GM18858 (cell line): ENCODE results near the gene PAGE1.
"Not testable (repeated sequence)": the region's sequence is repeated elsewhere in the genome, so short reads cannot be mapped to it uniquely, and the experiment has no call there.

ENCODE experiments used
- ATAC-seq: cut with Tn5 transposase; IDR thresholded peaks from one replicate; pipeline ENCODE4 v1.9.1; 2021; ENCODE audit not compliant: unreplicated experiment

The PAGE1 gene, protein sequence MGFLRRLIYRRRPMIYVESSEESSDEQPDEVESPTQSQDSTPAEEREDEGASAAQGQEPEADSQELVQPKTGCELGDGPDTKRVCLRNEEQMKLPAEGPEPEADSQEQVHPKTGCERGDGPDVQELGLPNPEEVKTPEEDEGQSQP

DNA sequence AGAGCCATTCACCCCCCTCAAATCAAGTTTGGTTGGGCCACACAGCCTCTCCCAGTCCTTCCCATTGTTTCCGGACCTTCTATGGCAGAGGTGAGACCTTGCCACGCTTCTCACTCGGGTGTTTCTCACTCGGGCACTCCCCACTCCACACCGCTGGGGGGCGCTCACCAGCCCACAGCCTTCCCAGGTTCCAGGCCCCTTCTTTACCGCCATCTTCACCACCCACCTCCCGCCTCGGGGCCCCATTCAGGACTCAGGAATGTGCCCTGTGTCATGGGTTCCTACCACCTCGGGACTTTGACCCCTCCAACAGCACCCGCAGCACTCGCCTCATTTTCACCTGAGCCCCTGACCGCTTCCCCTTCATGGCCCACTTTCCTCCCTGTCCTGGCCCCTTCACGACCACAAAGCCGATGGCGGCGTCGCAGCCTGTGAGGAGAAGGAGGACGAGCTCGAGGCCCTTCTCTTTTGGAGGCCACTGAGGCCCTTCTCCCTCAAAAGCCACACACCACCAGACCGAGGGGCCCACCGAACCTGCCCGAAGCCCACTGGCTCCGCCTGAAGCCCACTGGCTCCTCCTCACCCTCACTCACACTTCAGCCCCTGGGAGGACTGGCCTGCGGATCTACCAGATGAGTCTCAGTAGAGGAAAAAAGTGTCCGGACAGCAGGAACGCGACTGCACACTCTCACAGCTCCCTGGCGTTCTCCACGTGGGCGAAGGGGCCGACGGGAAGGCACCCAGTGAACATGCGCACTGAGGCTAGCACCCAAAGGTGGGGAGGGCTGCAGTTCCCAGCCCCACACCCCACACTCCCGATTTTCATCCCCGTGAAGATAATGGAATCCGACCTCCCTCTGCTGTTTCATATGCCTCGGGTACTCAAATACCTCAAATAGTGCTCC, at the start of gene PAGE1:
TSS of gene PAGE1 (minus strand) at position 709 of the 905 bp plus-strand sequence. CDS start 1,214 bp downstream, outside the sequence.
- no peak for ATAC-seq

DNA sequence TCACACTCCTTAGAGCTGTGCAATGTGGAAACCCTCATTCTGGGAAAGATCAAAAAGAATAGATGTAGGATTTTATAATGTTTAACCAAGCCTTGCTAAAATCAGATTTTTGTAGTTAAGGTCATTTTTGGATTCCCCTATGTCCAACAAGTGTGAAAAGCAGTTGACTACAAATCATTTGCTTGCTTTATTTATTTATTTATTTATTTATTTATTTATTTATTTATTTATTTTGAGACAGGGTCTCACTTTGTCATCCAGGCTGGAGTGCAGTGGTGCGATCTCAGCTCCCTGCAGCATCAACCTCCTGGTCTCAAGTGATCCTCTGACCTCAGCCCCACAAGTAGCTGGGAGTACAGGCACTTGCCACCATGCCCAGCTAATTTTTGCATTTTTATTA, 45.7 kb upstream of the PAGE1 start:
- not testable (repeated sequence) for ATAC-seq

DNA sequence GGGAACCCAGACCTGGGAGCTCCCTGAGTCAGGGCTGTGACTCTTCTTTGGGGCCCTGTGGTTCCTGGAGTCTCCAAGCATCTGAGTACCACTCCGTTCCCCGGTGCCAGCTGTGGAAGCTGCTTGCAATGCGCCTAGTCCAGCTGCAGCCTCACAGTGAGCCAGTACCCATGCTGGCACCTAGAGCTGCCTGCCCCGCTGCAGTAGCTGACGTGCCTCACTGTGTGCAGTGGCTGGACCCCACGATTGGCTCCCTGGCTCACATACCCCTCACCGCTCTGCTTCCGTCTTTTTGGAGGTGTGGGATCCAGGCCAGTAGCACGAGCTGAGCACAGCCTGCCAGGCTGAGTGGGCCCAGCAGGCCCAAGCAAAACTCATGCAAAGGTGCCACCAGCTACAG, 32.1 kb upstream of the PAGE1 start:
- no peak for ATAC-seq

DNA sequence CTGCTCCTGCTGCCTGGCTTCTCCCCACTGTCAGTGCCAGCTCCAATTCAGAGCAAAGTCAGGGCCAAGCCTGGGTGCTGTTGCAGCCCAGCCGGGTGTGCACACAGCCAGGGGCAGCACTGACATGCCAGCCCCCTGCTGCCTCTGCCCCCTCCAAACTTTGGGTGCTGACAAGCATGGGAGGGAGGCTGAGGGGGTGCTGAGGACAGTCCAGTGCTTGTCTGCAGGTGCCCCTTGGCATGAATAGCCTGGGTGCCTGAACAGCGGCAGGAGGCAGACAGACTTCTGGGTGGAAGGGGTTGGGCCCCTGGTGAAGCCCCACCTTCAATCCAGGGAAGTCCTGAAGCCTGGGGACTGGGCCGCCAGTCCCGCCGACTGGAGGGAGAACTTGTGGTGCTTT, 31.2 kb upstream of the PAGE1 start:
- no peak for ATAC-seq

DNA sequence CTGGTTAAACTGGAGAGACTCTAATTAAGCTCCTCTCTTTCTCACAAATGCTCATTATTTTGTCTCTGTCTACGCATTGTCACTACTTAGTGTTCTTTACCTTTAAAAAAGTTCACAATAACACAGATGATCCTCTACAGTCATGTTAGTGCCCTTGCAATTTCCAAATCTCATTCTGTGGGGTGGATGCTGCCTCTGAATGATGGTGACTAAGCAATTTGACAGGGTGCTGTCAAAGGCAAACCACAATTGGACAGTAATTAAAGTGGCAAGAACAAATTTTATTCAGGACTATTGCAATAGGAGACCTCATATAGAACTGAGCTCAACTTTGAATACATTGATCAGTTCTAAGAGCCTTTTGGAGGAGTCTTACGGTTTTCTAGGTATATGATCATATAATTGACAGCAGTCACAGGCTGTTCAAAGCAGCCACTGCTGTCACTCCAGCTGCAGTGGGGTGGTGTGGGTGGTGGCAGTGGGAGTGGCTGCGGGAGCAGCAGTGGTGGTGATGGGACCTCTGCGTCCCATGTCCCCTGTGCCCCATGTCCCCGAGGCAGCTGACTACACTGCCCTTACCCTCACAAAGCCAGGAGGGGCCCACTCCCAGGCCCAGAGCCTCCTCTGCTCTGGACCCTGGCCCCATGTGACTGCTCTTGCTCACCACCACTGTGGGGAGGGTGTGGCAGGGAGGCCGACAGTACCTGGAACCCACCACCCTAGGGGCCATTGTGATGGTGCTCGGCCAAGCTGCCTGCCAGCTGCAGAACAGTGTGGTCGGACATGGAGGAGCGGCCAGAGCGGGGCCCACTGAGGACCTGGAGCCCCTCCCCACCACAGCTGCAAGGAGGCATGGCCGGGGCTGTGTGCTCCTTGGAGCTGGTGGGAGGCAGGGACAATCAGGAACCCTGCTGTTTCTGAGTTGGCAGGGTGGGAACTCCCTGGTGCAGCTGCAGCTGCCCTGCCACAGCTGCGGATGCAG, 30.4 kb upstream of the PAGE1 start:
- ATAC-seq: no peak

DNA sequence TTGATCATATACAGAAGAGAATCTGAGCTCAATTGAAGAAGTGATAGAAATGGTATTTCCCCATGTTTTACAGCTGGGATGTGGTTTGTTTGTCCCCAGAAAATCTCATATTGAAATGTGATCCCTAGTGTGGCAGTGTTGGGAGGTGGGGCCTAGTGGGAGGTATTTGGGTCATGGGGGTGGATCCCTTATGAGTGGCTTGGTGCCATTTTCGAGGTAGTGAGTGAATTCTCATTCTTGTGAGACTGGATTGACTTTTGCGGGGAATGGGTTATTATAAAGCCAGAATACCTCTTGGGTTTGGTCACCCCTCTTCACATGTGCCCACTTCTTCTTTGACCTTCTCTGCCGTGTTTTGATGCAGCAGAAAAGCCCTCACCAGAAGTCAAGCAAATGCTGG, 29.6 kb upstream of the PAGE1 start:
- ATAC-seq: no peak

DNA sequence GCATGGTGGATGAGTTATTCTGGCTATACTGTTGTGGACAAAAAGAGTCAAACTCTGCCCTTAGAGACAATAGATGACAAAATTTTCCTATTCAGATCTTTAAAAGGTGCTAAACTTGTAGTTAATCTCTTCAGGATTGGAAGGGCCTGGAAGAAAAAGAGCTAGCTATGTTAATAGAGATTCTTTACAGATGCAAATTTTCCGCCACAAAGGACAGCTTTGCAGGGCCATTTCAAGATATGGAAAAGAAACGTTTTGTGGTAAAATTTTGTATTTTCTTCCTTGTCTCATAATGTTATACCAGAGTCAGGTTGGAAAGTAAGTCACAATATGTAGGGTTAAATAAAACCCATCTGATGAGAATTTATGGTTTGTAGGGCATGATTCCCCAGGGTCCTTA, 24.3 kb upstream of the PAGE1 start:
- not testable (repeated sequence) for ATAC-seq

DNA sequence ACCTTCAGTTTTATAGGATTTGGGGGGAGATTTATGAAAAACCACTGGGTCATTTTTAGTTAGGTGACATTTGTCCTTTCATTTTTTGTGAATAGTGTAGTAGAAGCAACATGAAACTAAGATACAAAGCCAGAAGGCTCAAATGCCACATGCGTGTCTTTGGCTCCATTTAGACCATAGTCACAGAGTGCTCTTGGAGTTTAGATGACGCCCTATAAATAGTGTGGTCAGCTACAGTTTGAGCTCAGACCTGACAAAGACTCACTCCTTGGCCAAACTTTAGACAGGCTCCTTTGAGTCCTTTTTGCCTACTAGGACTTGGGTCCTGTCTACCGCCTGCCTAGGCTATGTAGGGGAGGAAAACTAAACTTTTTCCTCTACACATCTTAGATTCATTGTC, 16.8 kb upstream of the PAGE1 start:
- no peak for ATAC-seq

DNA sequence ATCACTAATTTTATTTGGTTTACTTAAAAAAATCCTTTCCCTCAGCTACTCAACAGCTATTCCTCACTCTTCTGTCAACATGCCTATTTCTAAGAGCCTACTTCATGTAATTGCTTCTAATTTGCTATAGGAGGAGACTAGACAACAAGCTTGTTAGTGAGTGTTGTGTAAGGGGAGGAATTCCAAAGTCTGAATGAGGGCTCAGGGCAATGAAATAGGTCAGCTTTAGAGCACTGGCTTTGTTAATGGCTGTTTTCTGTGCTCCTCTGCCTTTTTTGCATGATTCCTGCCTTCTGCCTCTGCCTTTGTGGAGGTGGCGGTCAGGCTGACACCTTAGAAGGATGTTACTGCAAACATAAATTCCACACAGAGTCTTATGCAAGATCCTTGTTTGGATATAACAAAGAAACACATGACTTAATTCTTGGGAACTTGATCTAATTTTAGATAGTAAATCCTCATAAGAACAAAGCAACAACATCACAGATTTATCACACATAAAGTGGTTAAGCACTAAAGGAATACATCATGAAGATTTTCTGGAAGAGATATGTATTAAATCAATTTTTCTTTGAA, 15.0 kb upstream of the PAGE1 start:
- no peak for ATAC-seq

DNA sequence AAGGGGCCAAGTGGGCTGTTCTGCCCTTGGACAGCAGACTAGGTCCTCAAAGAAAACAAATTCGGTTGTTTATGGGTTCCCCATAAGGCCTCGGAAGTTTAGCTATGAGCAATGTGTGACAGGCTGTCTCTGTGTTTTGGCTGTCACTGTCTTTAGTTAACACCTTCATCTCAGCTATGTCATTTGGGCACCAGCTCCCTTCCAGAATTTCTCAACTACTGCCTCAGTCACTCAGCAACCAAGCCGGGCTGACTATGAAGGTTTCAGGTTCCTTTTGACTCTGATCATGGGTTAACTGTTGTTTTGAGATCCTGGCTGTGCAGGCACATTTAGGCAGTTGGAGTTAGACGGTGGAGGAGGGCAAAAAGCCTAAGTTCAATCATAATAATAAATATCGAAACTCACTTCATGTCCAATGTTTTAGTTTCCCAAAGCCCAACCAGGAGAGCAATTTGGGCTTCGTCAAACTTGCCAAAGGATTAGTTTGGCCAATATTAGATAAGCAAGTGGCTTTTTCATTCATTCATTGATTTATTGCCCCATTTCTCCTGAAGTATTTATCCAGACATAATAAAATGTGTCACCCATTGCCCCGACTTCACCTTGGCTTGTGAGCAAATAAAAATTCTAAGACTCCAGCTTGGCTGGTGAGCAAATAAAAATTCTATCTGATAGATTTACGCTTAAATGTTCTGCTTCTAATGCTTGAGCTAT, 9.1 kb upstream of the PAGE1 start:
- ATAC-seq: no peak

DNA sequence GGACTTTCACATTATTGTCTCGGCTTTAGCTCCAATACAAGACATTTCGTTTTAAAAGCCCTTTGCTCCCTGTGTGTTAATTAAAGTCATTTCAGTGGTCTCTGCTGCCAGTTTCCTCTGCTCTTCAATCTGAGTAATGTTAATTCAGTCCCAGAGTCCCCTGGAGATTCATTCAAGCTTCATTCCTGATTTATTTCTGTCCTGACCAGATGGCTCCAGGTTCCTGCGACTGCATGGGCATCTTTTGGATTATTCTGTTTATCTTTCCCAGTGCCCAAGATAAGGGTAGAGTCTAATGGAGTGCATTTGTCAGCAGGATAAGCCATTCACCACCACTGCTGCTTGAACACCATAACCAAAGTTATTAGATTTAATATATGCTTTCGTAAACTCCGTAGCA, 6.1 kb upstream of the PAGE1 start:
- ATAC-seq: no peak

DNA sequence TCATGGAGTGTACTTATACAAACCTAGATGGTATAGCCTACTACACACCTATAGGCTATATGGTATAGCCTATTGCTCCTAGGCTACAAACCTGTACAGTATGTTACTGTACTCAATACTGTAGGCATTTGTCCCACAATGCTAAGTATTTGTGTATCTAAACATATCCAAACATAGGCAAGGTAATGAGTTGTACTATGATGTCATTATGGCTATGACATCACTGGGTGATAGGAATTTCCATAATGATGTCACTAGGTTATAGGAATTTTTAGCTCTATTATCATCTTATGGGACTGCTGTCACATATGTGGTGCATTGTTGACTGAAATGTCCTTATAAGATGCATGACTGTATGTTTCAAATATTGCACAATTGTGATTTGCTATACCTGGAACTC, 5.5 kb upstream of the PAGE1 start:
- no peak for ATAC-seq

DNA sequence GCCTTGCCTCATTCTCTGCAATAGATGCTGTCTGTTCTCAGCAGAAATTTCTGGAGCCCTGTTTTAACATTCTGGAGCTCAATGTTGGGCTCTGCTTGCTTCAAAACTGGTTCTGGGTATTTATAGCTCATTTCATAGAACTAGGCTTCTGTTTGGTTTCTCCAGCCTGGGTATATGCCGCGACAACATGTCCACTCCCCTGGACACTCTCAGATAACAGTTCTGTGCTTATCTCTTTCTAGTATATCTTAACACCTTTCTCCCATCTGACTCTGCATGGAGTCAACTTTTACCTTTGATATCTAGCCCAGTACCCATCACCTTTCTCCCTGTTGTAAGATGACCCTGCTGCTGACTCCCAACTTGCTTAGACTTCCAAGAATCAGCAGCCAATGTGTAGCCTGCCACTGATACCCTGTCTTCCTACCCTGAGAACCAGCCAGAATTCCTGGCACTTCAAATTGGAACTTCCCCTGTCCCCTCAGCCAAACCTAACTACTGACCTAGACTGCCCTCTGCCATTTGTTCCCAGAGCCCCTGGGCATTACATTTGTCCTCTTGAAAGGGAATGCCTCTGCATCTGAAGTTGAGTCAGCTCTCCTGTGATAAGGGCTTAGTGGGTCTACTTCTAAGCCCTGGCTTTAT, 20.6 kb downstream of the PAGE1 start:
- ATAC-seq: no peak

DNA sequence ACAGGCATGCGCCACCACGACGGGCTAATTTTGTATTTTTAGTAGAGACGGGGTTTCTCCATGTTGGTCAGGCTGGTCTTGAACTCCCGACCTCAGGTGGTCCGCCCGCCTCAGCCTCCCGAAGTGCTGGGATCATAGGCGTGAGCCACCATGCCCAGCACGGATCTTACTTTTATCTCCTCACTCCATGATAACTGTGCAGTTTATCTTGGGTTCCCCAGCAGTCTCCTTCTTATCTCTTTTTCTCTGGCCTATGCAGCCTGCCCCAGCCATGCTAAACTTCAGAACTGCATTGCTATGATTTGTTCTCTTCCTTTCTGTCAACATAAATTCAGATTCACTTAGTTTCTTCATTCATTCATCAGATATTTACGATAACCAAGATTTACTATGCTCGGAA, 22.4 kb downstream of the PAGE1 start:
- no peak for ATAC-seq

DNA sequence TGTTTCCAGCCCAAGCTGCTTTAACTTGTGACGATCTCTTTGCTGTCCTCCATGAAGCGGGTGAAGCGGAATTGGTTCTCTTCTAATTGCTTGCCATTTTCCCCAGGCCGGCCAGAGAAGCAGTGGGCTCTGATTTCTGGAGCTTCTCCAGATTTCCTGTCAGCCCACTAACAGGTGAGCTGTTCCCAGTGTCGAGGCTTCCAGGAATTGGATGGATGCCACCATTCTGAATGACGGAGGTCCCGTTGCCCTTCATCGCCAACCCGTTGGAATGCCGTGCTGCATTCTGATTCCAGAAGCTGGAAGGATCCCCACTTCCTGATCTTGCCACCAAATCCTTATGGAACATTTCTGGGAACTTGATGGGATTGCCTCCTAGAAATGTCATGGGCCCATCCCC, 31.0 kb downstream of the PAGE1 start:
- no peak for ATAC-seq

DNA sequence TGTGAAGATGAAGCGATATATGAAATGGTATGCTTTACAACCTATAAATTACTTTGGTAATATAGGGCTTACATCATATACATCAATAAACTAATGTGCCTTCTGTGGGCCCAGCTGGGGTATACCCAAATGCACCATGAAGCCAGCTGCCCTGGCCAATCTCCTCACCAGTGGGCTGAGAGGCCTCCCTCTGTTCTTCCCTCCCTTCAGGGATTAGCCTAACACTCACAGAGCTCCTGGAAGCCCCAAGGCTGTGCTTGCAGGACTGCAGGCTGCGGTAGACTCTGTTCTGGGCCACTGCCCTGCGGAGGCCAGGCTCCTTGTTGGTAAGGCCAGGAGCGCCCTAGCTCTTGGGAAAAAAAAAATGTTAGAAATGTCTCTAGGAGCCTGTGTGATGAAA, 33.9 kb downstream of the PAGE1 start:
- ATAC-seq: no peak

DNA sequence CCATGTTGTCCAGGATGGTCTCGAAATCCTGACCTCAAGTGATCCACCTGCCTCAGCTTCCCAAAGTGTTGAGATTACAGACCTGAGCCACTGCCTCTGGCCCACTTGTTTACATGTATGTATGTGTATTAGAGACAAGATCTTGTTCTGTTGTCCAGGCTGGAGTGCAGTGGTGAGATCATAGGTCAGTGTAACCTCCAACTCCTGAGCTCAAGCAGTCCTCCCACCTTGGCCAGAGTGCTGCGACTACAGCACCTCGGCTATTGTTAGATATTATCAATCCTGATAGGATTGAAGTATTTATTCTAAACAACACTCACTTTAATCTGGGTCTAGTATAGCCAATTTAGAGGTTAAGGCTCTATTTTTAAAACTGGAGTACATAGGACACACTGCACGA, 36.0 kb downstream of the PAGE1 start:
- no peak for ATAC-seq

DNA sequence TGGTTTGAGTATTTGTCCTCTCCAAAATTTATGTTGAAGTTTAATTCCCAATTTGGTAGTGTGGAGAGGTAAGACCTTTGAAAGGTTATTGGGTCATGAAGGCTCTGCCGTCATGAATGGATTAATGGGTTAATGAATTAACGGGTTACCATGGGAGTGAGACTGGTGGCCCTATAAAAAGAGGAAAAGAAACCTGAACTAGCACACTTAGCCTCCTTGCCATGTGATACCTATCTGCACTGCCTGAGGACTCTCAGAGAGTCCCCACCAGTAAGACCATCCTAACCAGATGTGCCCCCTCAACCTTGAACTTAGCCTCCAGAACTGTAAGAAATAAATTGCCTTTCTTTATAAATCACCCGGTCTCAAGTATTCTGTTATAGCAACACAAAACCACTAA, 39.3 kb downstream of the PAGE1 start:
- peak; percentile 53 for ATAC-seq

DNA sequence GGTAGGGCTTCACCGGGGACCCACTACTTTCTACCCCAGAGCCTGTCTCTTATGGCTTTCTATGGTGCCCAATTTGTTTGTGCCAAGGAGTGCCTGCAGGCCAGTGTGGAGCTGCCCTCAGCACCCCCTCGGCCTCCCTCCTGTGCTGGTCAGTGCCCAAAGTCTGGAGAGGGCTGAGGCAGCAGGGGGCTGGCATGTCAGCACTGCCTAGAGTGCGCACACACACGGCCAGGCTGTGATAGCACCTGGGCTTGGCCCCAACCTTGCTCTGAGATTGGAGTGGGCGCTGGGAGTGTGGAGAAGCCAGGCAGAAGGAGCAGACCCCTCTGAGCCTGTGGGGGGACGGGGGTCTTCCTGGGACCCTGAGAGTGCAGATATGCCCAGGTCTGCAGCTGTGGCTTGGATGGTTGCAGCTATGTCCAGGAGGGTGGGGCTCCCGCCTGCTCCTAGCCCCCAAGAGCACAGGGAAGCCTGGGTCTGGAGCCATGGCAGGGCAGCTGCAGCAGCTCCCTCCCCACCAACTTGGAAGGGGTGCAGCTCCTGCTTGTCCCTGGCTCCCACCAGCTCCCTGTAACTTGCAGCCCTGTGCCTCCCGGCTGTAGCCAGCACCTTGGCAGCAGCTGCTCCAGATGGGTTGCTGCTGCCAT, 50.7 kb downstream of the PAGE1 start:
- ATAC-seq: no peak
